ENCODE measurements around the gene CA9. TPM values are rescaled to one million over a fixed set of nuclear protein-coding genes. Genes with fewer than 3 reads are reported as not detected.
A peak's percentile ranks its signal among the peaks of the same experiment; 100 is the strongest.

The CA9 gene
- total RNA-seq, 2 donors from 2014 or later: 1.8 to 5.9 TPM

DNA sequence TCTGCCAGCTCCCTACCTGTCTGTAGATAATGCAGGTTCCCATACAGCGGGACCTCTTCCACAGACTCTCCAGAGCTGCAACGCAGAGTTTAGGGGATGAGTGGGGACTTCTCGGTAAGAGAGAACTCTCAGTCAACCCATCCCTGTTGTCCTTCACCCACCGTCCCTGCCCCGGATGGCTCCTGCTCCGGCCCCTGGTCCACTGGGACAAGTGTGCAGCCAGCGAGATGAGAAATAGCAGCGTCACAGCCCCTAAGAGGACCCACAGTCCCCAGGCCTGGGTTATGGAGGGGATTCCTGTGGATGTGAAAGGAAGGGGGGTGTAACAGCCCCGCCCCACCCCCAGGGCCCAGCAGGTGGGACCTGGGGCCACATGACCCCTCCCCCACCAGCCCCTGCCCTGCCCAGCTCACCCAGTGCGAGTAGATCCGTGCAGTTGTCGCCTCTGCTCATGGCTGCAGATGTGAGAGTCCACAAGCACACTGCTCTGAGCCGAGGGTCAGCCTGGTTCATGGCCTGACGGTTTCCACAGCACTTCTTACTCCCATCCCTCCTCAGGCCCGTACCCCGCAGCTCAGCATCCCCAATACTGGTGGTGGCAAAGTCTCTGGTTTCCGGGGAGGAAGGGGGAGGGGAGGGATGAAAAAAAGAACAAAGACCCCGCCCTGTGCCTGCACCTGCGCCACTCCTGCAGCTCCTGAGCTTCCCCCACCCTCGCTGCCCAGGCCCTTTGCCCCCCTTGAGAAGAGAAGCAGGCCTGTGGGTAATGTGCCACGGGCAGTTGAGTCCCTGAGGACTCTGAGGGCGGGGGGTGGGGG lies 23.2 kb upstream of the CA9 start, which contains the start of gene SIT1:
Gene SIT1, minus strand, starts transcription at position 591 of the 818 bp plus-strand sequence. Its CDS starts 78 bp downstream, at position 513.
- Histone ChIP-seq H3K9ac (ENCODE audit: low read depth in 2 of 2, low read length in 2 of 2) (peak within 1 kb of the TSS; percentile 48 to 56), H3K27ac (peak within 1 kb of the TSS; percentile 83), H3K36me3 (no peaks in the 10 kb centered on the region), H3K9me3 (no peaks in the 10 kb centered on the region), H3K4me1 (peaks cover 10% of the 10 kb centered on the region), H3K4me3 (peak within 1 kb of the TSS; percentile 6), H3K27me3 (no peaks in the 10 kb centered on the region)
- DNase-seq: no peak
- intact Hi-C loops (cut with DNase I): no loop called here
- TF ChIP-seq, protein P1, sequence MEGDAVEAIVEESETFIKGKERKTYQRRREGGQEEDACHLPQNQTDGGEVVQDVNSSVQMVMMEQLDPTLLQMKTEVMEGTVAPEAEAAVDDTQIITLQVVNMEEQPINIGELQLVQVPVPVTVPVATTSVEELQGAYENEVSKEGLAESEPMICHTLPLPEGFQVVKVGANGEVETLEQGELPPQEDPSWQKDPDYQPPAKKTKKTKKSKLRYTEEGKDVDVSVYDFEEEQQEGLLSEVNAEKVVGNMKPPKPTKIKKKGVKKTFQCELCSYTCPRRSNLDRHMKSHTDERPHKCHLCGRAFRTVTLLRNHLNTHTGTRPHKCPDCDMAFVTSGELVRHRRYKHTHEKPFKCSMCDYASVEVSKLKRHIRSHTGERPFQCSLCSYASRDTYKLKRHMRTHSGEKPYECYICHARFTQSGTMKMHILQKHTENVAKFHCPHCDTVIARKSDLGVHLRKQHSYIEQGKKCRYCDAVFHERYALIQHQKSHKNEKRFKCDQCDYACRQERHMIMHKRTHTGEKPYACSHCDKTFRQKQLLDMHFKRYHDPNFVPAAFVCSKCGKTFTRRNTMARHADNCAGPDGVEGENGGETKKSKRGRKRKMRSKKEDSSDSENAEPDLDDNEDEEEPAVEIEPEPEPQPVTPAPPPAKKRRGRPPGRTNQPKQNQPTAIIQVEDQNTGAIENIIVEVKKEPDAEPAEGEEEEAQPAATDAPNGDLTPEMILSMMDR (IDR thresholded peaks at IDR 0.05): no peak

DNA sequence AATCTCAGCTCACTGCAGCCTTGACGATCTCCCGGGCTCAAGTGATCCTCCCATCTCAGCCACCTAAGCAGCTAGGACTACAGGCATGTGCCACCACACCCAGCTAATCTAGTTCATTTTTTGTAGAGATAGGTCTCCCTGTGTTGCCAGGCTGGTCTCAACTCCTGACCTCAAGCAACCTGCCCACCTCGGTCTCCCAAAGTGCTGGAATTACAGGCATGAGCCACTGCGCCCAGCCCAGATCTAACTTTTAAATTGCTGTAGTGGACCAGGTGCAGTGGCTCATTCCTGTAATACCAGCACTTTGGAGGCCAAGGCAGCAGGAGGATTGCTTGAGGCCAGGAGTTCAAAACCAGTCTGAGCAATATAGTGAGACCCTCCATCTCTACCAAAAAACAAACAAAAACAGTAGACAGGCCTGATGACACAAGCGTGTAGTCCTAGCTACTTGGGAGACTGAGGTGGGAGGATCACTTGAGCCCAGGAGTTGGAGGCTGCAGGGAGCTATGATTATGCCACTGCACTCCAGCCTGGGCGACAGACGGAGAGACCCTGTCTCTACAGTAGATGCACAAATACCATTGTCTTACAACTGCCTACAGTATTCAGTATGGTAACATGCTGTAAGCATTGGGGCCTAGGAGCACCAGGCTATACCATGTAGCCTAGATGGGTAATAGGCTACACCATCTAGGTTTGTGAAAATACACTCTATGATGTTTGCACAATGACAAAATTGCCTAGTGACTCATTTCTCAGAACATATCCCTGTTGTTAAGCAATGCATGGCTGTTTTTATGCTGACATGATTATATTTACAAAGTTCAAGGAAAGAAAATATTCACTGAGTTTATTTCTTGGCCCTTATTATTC lies 21.5 kb upstream of the CA9 start:
- intact Hi-C loops (cut with DNase I): no loop called here
- TF ChIP-seq, protein P1 (IDR thresholded peaks at IDR 0.05): no peak
- Histone ChIP-seq H3K36me3 (no peaks in the 10 kb centered on the region), H3K4me1 (peaks cover 10% of the 10 kb centered on the region), H3K9ac (ENCODE audit: low read depth in 2 of 2, low read length in 2 of 2) (no peak overlapping the region), H3K9me3 (no peaks in the 10 kb centered on the region), H3K4me3 (no peak overlapping the region), H3K27me3 (no peaks in the 10 kb centered on the region), H3K27ac (peak overlapping the region; percentile 83)
- DNase-seq: peak; percentile 62

DNA sequence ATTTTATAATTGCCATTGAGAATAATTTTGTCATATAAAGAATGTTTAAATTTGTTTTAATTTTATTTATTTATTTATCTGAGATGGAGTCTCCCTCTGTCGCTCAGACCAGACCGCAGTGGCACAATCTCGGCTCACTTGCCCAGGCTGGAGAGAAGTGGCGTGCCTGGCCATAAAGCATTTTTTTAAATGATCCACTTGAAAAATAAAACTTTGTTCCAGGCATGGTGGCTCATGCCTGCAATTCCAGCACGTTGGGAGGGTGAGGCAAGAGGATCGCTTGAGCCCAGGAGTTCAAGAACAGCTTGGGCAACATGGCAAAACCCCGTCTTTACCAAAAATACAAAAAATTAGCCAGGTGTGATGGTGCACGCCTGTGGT lies 20.9 kb upstream of the CA9 start:
- intact Hi-C loops (cut with DNase I): no loop called here
- H3K27me3 ChIP-seq: no peaks in the 10 kb centered on the region
- H3K27ac ChIP-seq: peak overlapping the region; percentile 83
- H3K4me3 ChIP-seq: no peak overlapping the region
- peaks cover 10% of the 10 kb centered on the region for H3K4me1 ChIP-seq
- H3K36me3 ChIP-seq: no peaks in the 10 kb centered on the region
- TF ChIP-seq, protein P1 (IDR thresholded peaks at IDR 0.05): no peak
- H3K9me3 ChIP-seq: no peaks in the 10 kb centered on the region
- no peak for DNase-seq
- H3K9ac ChIP-seq (ENCODE audit: low read depth in 2 of 2, low read length in 2 of 2): peak overlapping the region in 1 of 2 donors; percentile 8

GRCh38 chr9:35653611-35654010 lies 20.1 kb upstream of the CA9 start:
- Histone ChIP-seq H3K9ac (ENCODE audit: low read depth in 2 of 2, low read length in 2 of 2) (no peak overlapping the region), H3K36me3 (no peaks in the 10 kb centered on the region), H3K4me1 (peaks cover 10% of the 10 kb centered on the region), H3K27ac (no peak overlapping the region), H3K9me3 (no peaks in the 10 kb centered on the region), H3K4me3 (no peak overlapping the region), H3K27me3 (no peaks in the 10 kb centered on the region)
- DNase-seq: no peak
- TF ChIP-seq, protein P1 (IDR thresholded peaks at IDR 0.05): no peak
- intact Hi-C loops (cut with DNase I): no loop called here

DNA sequence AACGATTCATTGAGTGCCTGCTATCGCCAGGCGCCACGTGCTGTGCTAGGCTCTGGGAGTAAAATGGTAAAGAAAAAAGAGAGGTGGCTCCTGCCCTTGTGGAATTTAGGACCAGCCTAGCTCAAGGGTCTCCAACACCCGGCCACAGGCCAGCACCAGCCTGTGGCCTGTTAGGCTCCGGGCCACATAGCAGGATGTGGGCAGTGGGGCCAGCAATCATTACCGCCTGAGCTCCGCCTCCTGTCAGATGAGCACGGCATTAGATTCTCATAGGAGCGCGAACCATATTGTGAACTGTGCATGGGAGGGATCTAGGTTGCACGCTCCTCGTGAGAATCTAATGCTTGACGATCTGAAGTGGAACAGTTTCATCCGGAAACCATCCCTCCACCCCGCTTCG lies 17.4 kb upstream of the CA9 start:
- intact Hi-C loops (cut with DNase I): no loop called here
- no peak overlapping the region for H3K4me3 ChIP-seq
- H3K27ac ChIP-seq: no peak overlapping the region
- H3K9me3 ChIP-seq: no peaks in the 10 kb centered on the region
- H3K27me3 ChIP-seq: no peaks in the 10 kb centered on the region
- peaks cover 25% of the 10 kb centered on the region for H3K4me1 ChIP-seq
- H3K36me3 ChIP-seq: no peaks in the 10 kb centered on the region
- TF ChIP-seq, protein P1 (IDR thresholded peaks at IDR 0.05): no peak
- DNase-seq: no peak
- no peak overlapping the region for H3K9ac ChIP-seq (ENCODE audit: low read depth in 2 of 2, low read length in 2 of 2)
